ENCODE data around the gene AMTN. TPM values are rescaled to one million over a fixed set of nuclear protein-coding genes. Genes with fewer than 3 reads are reported as not detected.

The AMTN gene
- total and polyA plus RNA-seq, 2 of the 8 experiments (the other 6 are each of a cell fraction or from before 2014, with no cell fraction given) = not detected

Other genes with a start within 250 kb of the AMTN start
- not detected in 2 replicates for gene CABS1, start 183.6 kb upstream of the AMTN start, total RNA-seq (2021; fragmentation: NEBNext Ultra II Directional; extraction: Animal tissue kit (Norgen Biotek cat#: 25700))
- gene CABS1, start 183.6 kb upstream of the AMTN start, polyA plus RNA-seq (2011; rRNA removed) = 0.03 TPM in 1 of 2 replicates, not detected in the other
- not detected in 2 replicates for gene SMR3A, start 157.8 kb upstream of the AMTN start, total RNA-seq (2021; fragmentation: NEBNext Ultra II Directional; extraction: Animal tissue kit (Norgen Biotek cat#: 25700))
- not detected in 2 replicates for gene SMR3A, start 157.8 kb upstream of the AMTN start, polyA plus RNA-seq (2011; rRNA removed)
- gene SMR3B, start 135.4 kb upstream of the AMTN start, total RNA-seq (2021; fragmentation: NEBNext Ultra II Directional; extraction: Animal tissue kit (Norgen Biotek cat#: 25700)) = not detected in 2 replicates
- gene SMR3B, start 135.4 kb upstream of the AMTN start, polyA plus RNA-seq (2011; rRNA removed) = not detected in 2 replicates
- gene OPRPN, start 120.6 kb upstream of the AMTN start, total RNA-seq (2021; fragmentation: NEBNext Ultra II Directional; extraction: Animal tissue kit (Norgen Biotek cat#: 25700)) = not detected in 2 replicates
- not detected in 2 replicates for gene OPRPN, start 120.6 kb upstream of the AMTN start, polyA plus RNA-seq (2011; rRNA removed)
- gene MUC7, start 46.4 kb upstream of the AMTN start, total RNA-seq (2021; fragmentation: NEBNext Ultra II Directional; extraction: Animal tissue kit (Norgen Biotek cat#: 25700)) = not detected in 2 replicates
- not detected in 2 replicates for gene MUC7, start 46.4 kb upstream of the AMTN start, polyA plus RNA-seq (2011; rRNA removed)
- gene AMBN, start 73.7 kb downstream of the AMTN start, total RNA-seq (2021; fragmentation: NEBNext Ultra II Directional; extraction: Animal tissue kit (Norgen Biotek cat#: 25700)) = not detected in 2 replicates
- gene AMBN, start 73.7 kb downstream of the AMTN start, polyA plus RNA-seq (2011; rRNA removed) = not detected in 2 replicates
- gene ENAM, start 110.2 kb downstream of the AMTN start, total RNA-seq (2021; fragmentation: NEBNext Ultra II Directional; extraction: Animal tissue kit (Norgen Biotek cat#: 25700)) = not detected in 2 replicates
- not detected in 2 replicates for gene ENAM, start 110.2 kb downstream of the AMTN start, polyA plus RNA-seq (2011; rRNA removed)
- gene JCHAIN, start 147.9 kb downstream of the AMTN start, total RNA-seq (2021; fragmentation: NEBNext Ultra II Directional; extraction: Animal tissue kit (Norgen Biotek cat#: 25700)) = not detected in 2 replicates
- not detected in 2 replicates for gene JCHAIN, start 147.9 kb downstream of the AMTN start, polyA plus RNA-seq (2011; rRNA removed)
- 50.6 and 51.3 TPM in 2 replicates for gene UTP3, start 170.0 kb downstream of the AMTN start, total RNA-seq (2021; fragmentation: NEBNext Ultra II Directional; extraction: Animal tissue kit (Norgen Biotek cat#: 25700))
- gene UTP3, start 170.0 kb downstream of the AMTN start, polyA plus RNA-seq (2011; rRNA removed) = 11.2 and 11.8 TPM in 2 replicates
- gene RUFY3, start 203.4 kb downstream of the AMTN start, total RNA-seq (2021; fragmentation: NEBNext Ultra II Directional; extraction: Animal tissue kit (Norgen Biotek cat#: 25700)) = 33.1 and 36.0 TPM in 2 replicates
- 6.3 and 7.8 TPM in 2 replicates for gene RUFY3, start 203.4 kb downstream of the AMTN start, polyA plus RNA-seq (2011; rRNA removed)